Skeletal muscle satellite cell (primary cell): ENCODE measurements around the gene CDC42BPB.
"Not testable (repeated sequence)": the region's sequence is repeated elsewhere in the genome, so short reads cannot be mapped to it uniquely, and the experiment has no call there.

Experiments used
- H3K27me3 ChIP-seq: 2 replicates; pipeline ENCODE4 v1.7.0; 2013; ENCODE audit warnings: low read length; ENCODE audit not compliant: control insufficient read depth, insufficient read depth
- H3K36me3 ChIP-seq: 2 replicates; pipeline ENCODE4 v1.7.0; 2013; ENCODE audit warnings: mild to moderate bottlenecking, control low read depth, low read length; ENCODE audit not compliant: insufficient read depth
- H3K4me1 ChIP-seq: 2 replicates; pipeline ENCODE4 v1.7.0; 2013; ENCODE audit warnings: low read length; ENCODE audit not compliant: control insufficient read depth, insufficient read depth
- H3K4me2 ChIP-seq: 2 replicates; pipeline ENCODE4 v1.7.0; 2013; ENCODE audit warnings: mild to moderate bottlenecking, low read length
- H3K4me3 ChIP-seq: 2 replicates; pipeline ENCODE4 v1.7.0; 2013; ENCODE audit warnings: low read length
- H3K9ac ChIP-seq: 2 replicates; pipeline ENCODE4 v1.7.0; 2013; ENCODE audit warnings: mild to moderate bottlenecking, low read depth, low read length, moderate library complexity
- H3K9me3 ChIP-seq: replicated peaks from 2 replicates; pipeline ENCODE4 v1.7.0; 2013; ENCODE audit warnings: mild to moderate bottlenecking, control low read depth, low read length

CDC42BPB gene

GRCh38 chr14:103029936-103030335 is 27.4 kb downstream of the CDC42BPB start:
- Histone ChIP-seq H3K4me1 (peaks cover 15% of the 10 kb centered on the region), H3K4me3 (no peak overlapping the region), H3K27me3 (no peaks in the 10 kb centered on the region), H3K4me2 (no peak overlapping the region), H3K9me3 (no peaks in the 10 kb centered on the region), H3K9ac (no peak overlapping the region), H3K36me3 (no peaks in the 10 kb centered on the region)

GRCh38 chr14:103028772-103029171 is 28.6 kb downstream of the CDC42BPB start:
- Histone ChIP-seq H3K4me2 (no peak overlapping the region), H3K9me3 (no peaks in the 10 kb centered on the region), H3K36me3 (no peaks in the 10 kb centered on the region), H3K27me3 (no peaks in the 10 kb centered on the region), H3K9ac (no peak overlapping the region), H3K4me1 (peaks cover 26% of the 10 kb centered on the region), H3K4me3 (no peak overlapping the region)

- H3K4me1 ChIP-seq = peaks cover 32% of the 10 kb centered on the region
- no peaks in the 10 kb centered on the region for H3K36me3 ChIP-seq
- H3K4me3 ChIP-seq = no peak overlapping the region
- no peaks in the 10 kb centered on the region for H3K9me3 ChIP-seq
- H3K27me3 ChIP-seq = no peaks in the 10 kb centered on the region
- H3K4me2 ChIP-seq = no peak overlapping the region
- no peak overlapping the region for H3K9ac ChIP-seq
These were observed 29.1 kb downstream of the CDC42BPB start for GRCh38 chr14:103028161-103028767.

GRCh38 chr14:103027451-103027850 is 29.9 kb downstream of the CDC42BPB start:
- H3K9me3 ChIP-seq = no peaks in the 10 kb centered on the region
- no peak overlapping the region for H3K9ac ChIP-seq

GRCh38 chr14:103026988-103027387 is 30.4 kb downstream of the CDC42BPB start:
- no peaks in the 10 kb centered on the region for H3K36me3 ChIP-seq
- peaks cover 42% of the 10 kb centered on the region for H3K4me1 ChIP-seq
- H3K4me2 ChIP-seq = no peak overlapping the region
- H3K4me3 ChIP-seq = no peak overlapping the region
- no peaks in the 10 kb centered on the region for H3K27me3 ChIP-seq
- H3K9ac ChIP-seq = no peak overlapping the region
- no peaks in the 10 kb centered on the region for H3K9me3 ChIP-seq

More at GRCh38 chr14:103027451-103027850, 29.9 kb downstream of the CDC42BPB start:
- Histone ChIP-seq H3K4me2 (no peak overlapping the region), H3K36me3 (no peaks in the 10 kb centered on the region), H3K4me3 (no peak overlapping the region), H3K27me3 (no peaks in the 10 kb centered on the region), H3K4me1 (peaks cover 37% of the 10 kb centered on the region)

- H3K9me3 ChIP-seq, H3K9ac ChIP-seq, H3K4me3 ChIP-seq, H3K27me3 ChIP-seq, H3K4me2 ChIP-seq, H3K36me3 ChIP-seq: not testable (repeated sequence)
- peaks cover 42% of the 10 kb centered on the region for H3K4me1 ChIP-seq
These were observed 31.2 kb downstream of the CDC42BPB start for GRCh38 chr14:103026196-103026595.

- Histone ChIP-seq H3K36me3 (no peaks in the 10 kb centered on the region), H3K27me3 (no peaks in the 10 kb centered on the region), H3K9me3 (no peaks in the 10 kb centered on the region), H3K4me2 (peak overlapping the region; percentile 83), H3K4me3 (peak overlapping the region; percentile 57), H3K9ac (peak overlapping the region; percentile 71), H3K4me1 (peaks cover 35% of the 10 kb centered on the region)
These were observed 33.4 kb downstream of the CDC42BPB start for GRCh38 chr14:103023881-103024473.

- H3K27me3 ChIP-seq = no peaks in the 10 kb centered on the region
- no peak overlapping the region for H3K9ac ChIP-seq
- peaks cover 35% of the 10 kb centered on the region for H3K4me1 ChIP-seq
- H3K36me3 ChIP-seq = no peaks in the 10 kb centered on the region
- H3K4me3 ChIP-seq = no peak overlapping the region
- peak overlapping the region; percentile 70 for H3K4me2 ChIP-seq
- H3K9me3 ChIP-seq = no peaks in the 10 kb centered on the region
These were observed 34.7 kb downstream of the CDC42BPB start for GRCh38 chr14:103022685-103023044.

- peak overlapping the region; percentile 27 for H3K9ac ChIP-seq
These were observed 35.2 kb downstream of the CDC42BPB start for GRCh38 chr14:103022002-103022684.

GRCh38 chr14:103021684-103022001 is 35.7 kb downstream of the CDC42BPB start:
- Histone ChIP-seq H3K9ac (peak overlapping the region; percentile 27), H3K9me3 (no peaks in the 10 kb centered on the region), H3K36me3 (no peaks in the 10 kb centered on the region), H3K4me2 (peak overlapping the region; percentile 70), H3K27me3 (no peaks in the 10 kb centered on the region), H3K4me3 (peak overlapping the region; percentile 23), H3K4me1 (peaks cover 35% of the 10 kb centered on the region)

More at GRCh38 chr14:103022002-103022684, 35.2 kb downstream of the CDC42BPB start:
- Histone ChIP-seq H3K4me1 (peaks cover 35% of the 10 kb centered on the region), H3K4me3 (peak overlapping the region; percentile 23), H3K27me3 (no peaks in the 10 kb centered on the region), H3K36me3 (no peaks in the 10 kb centered on the region), H3K9me3 (no peaks in the 10 kb centered on the region), H3K4me2 (peak overlapping the region; percentile 70)

- Histone ChIP-seq H3K4me3 (no peak overlapping the region), H3K4me2 (no peak overlapping the region), H3K27me3 (no peaks in the 10 kb centered on the region), H3K4me1 (peaks cover 42% of the 10 kb centered on the region), H3K36me3 (no peaks in the 10 kb centered on the region), H3K9me3 (no peaks in the 10 kb centered on the region), H3K9ac (no peak overlapping the region)
These were observed 36.8 kb downstream of the CDC42BPB start for GRCh38 chr14:103020271-103021170.
